ENCODE results near the gene PICK1.
"Not testable (repeated sequence)": the region's sequence is repeated elsewhere in the genome, so short reads cannot be mapped to it uniquely, and the experiment has no call there.

The PICK1 gene

GRCh38 chr22:38030311-38031133 lies 26.7 kb upstream of the PICK1 start:
- no peak for DNase-seq (ENCODE audit: low spot score)

GRCh38 chr22:38031491-38031890 lies 25.7 kb upstream of the PICK1 start:
- DNase-seq (ENCODE audit: low spot score) = no peak

GRCh38 chr22:38032681-38033521 lies 24.3 kb upstream of the PICK1 start:
- DNase-seq (ENCODE audit: low spot score) = no peak

GRCh38 chr22:38033522-38034277 lies 23.5 kb upstream of the PICK1 start:
- DNase-seq (ENCODE audit: low spot score) = no peak

- DNase-seq (ENCODE audit: low spot score) = peak; percentile 78
These were observed 22.8 kb upstream of the PICK1 start for GRCh38 chr22:38034278-38034882.

GRCh38 chr22:38034884-38035529 lies 22.2 kb upstream of the PICK1 start:
- no peak for DNase-seq (ENCODE audit: low spot score)

GRCh38 chr22:38035530-38035885 lies 21.7 kb upstream of the PICK1 start:
- no peak for DNase-seq (ENCODE audit: low spot score)

GRCh38 chr22:38036392-38037062 lies 20.7 kb upstream of the PICK1 start:
- DNase-seq (ENCODE audit: low spot score) = no peak

GRCh38 chr22:38037367-38038150 lies 19.6 kb upstream of the PICK1 start:
- not testable (repeated sequence) for DNase-seq (ENCODE audit: low spot score)

GRCh38 chr22:38038426-38038825 lies 18.8 kb upstream of the PICK1 start:
- DNase-seq (ENCODE audit: low spot score) = no peak

- no peak for DNase-seq (ENCODE audit: low spot score)
These were observed 18.1 kb upstream of the PICK1 start for GRCh38 chr22:38038890-38039812.

- DNase-seq (ENCODE audit: low spot score) = no peak
These were observed 16.0 kb upstream of the PICK1 start for GRCh38 chr22:38040953-38041759.

- DNase-seq (ENCODE audit: low spot score) = no peak
These were observed 15.3 kb upstream of the PICK1 start for GRCh38 chr22:38041760-38042487.

- no peak for DNase-seq (ENCODE audit: low spot score)
These were observed 14.8 kb upstream of the PICK1 start for GRCh38 chr22:38042488-38042790.

GRCh38 chr22:38043151-38044039 lies 13.8 kb upstream of the PICK1 start:
- DNase-seq (ENCODE audit: low spot score) = no peak

- DNase-seq (ENCODE audit: low spot score) = no peak
These were observed 11.0 kb upstream of the PICK1 start for GRCh38 chr22:38046070-38046748.

Data from SK-N-DZ (cell line).